ENCODE data around the gene ADCK1.

ADCK1 gene

GRCh38 chr14:77973246-77973645, 173.3 kb downstream of the ADCK1 start:
- H3K4me3 ChIP-seq (ENCODE audit: low read depth, low read length): no peak overlapping the region
- TF ChIP-seq, protein P1, sequence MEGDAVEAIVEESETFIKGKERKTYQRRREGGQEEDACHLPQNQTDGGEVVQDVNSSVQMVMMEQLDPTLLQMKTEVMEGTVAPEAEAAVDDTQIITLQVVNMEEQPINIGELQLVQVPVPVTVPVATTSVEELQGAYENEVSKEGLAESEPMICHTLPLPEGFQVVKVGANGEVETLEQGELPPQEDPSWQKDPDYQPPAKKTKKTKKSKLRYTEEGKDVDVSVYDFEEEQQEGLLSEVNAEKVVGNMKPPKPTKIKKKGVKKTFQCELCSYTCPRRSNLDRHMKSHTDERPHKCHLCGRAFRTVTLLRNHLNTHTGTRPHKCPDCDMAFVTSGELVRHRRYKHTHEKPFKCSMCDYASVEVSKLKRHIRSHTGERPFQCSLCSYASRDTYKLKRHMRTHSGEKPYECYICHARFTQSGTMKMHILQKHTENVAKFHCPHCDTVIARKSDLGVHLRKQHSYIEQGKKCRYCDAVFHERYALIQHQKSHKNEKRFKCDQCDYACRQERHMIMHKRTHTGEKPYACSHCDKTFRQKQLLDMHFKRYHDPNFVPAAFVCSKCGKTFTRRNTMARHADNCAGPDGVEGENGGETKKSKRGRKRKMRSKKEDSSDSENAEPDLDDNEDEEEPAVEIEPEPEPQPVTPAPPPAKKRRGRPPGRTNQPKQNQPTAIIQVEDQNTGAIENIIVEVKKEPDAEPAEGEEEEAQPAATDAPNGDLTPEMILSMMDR (IDR thresholded peaks at IDR 0.05; ENCODE audit: insufficient read depth, low read depth, low read length, missing control alignments): no peak
- no peak for DNase-seq (ENCODE audit: low read depth)

GRCh38 chr14:77976591-77976990, 176.7 kb downstream of the ADCK1 start:
- no peak overlapping the region for H3K4me3 ChIP-seq (ENCODE audit: low read depth, low read length)
- DNase-seq (ENCODE audit: low read depth): no peak
- TF ChIP-seq, protein P1 (IDR thresholded peaks at IDR 0.05; ENCODE audit: insufficient read depth, low read depth, low read length, missing control alignments): no peak

DNA sequence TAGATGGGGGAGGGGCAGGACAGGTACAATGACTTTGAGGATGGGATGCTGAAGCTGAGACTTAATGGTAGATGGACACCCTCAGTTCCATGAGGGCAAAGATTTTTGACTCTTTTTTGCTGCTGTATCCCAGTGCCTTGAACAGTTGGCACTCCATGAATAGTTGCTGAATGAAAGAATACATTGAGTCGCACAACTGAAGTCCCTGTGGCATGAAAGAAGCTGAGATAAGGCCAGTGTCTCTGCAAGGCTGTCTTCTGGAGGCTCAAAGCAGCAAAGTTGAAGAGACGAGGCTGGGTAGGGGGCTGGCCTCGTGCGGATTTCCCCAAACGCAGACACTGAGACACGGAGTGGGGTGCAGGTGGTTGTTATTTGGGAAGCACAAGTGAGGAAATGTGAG, 179.3 kb downstream of the ADCK1 start:
- DNase-seq (ENCODE audit: low read depth): no peak
- H3K4me3 ChIP-seq (ENCODE audit: low read depth, low read length): no peak overlapping the region
- TF ChIP-seq, protein P1 (IDR thresholded peaks at IDR 0.05; ENCODE audit: insufficient read depth, low read depth, low read length, missing control alignments): no peak

- H3K4me3 ChIP-seq (ENCODE audit: low read depth, low read length): no peak overlapping the region
- TF ChIP-seq, protein P1 (IDR thresholded peaks at IDR 0.05; ENCODE audit: insufficient read depth, low read depth, low read length, missing control alignments): no peak
- no peak for DNase-seq (ENCODE audit: low read depth)
Measured at GRCh38 chr14:77979666-77980351, 179.9 kb downstream of the ADCK1 start.

- TF ChIP-seq, protein P1 (IDR thresholded peaks at IDR 0.05; ENCODE audit: insufficient read depth, low read depth, low read length, missing control alignments): no peak
- H3K4me3 ChIP-seq (ENCODE audit: low read depth, low read length): no peak overlapping the region
- no peak for DNase-seq (ENCODE audit: low read depth)
Measured at GRCh38 chr14:77980475-77981321, 180.8 kb downstream of the ADCK1 start.

All from GM12865 (cell line).